ENCODE measurements around the gene TMEM120A.

DNA sequence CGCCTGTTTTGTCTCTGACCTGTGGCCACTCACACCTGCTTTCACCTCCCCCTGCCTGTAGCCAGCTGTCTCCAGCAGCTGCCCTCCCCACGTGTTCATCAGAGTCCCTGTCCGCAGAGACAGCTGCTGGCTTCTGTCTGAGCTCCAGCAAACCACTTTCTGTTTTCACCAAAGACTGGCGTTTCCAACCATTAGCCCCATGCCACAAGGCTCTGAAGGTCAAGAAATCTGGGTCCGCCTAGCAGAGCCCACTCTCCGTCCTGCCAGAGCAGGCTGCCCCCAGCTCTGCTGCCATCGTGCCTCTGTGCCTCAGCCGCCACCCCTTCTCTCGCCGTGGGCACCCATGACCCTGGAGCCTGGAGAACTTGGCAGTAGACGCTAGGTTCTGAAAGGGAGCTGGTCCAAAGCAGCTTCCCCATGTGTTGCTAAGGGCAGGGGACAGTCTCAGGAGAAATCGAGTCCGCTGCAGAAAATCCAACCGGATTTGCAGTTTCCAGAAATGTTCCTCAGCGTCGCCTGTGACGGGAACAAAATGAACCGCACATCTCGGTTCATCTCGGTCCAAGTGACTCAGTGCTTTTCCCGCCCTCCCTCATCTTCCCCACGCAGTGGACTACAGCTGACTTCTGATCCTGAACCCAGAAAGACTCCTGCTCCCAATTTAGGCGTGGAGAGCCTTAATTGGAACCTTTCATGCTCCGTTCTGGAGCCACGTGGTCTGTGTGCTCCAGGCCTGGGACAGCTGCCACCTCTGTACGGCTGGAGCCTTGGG, 28.0 kb downstream of the TMEM120A start:
- TF ChIP-seq, protein P1, sequence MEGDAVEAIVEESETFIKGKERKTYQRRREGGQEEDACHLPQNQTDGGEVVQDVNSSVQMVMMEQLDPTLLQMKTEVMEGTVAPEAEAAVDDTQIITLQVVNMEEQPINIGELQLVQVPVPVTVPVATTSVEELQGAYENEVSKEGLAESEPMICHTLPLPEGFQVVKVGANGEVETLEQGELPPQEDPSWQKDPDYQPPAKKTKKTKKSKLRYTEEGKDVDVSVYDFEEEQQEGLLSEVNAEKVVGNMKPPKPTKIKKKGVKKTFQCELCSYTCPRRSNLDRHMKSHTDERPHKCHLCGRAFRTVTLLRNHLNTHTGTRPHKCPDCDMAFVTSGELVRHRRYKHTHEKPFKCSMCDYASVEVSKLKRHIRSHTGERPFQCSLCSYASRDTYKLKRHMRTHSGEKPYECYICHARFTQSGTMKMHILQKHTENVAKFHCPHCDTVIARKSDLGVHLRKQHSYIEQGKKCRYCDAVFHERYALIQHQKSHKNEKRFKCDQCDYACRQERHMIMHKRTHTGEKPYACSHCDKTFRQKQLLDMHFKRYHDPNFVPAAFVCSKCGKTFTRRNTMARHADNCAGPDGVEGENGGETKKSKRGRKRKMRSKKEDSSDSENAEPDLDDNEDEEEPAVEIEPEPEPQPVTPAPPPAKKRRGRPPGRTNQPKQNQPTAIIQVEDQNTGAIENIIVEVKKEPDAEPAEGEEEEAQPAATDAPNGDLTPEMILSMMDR (optimal IDR thresholded peaks at IDR 0.05 in 1 of 3, IDR thresholded peaks at IDR 0.05 in 1 of 3, conservative IDR thresholded peaks at IDR 0.05 in 1 of 3; ENCODE audit: extremely low read depth in 1 of 3, insufficient read depth in 2 of 3, low read length in 3 of 3): no peak
- no peak for TF ChIP-seq EZH2 (IDR thresholded peaks at IDR 0.05; ENCODE audit: low read length)

Measured in keratinocyte (primary cell).